Measurements from ENCODE around the gene MORN1.

Gene MORN1

DNA sequence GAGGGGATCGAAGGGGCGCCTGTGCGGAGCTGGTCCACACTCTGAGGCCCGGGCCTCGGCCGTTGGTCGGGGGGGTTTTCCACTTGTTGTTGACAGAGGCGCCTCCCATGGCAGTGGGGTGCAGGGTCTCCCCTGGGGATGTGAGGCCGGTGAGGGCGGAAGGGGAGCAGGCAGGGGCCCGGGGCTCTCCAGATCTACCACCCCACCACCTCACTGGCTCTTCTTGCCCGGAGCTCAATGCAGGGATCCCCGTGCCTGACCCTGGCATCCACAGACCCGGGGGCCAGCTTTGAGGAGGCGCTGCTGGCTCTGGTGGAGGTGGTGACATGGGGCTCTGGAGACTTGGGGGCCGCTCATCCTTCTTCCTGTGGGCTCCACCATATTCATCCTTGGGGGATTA, 28.1 kb upstream of the MORN1 start:
- DNase-seq (ENCODE audit: low read depth), result no peak

DNA sequence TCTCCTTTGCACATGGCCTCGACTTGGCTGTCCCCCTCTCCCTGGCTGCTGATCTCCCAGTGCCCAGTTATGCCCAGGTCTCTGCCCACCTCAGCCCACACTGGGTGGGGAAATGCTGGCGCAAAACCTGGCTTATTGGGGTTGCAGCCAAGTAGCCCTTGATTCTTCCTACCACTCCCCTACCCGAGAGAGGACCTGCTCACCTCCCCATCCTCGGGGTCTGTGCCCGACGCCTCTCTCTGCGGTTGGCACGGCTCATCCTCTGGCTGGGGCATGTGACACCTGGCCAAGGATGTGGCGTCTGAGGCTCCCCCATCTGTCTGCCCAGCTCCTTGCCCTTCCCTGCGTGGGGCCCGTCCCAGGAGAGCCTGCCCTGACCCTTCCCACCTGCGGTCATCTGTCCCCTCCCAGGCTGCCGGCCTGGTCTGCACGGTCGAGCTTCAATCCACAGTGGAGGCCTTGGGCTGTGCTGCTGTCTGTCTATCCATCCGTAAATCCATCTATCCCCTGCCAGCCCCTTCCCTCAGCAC, 27.5 kb upstream of the MORN1 start:
- no peak for DNase-seq (ENCODE audit: low read depth)

DNA sequence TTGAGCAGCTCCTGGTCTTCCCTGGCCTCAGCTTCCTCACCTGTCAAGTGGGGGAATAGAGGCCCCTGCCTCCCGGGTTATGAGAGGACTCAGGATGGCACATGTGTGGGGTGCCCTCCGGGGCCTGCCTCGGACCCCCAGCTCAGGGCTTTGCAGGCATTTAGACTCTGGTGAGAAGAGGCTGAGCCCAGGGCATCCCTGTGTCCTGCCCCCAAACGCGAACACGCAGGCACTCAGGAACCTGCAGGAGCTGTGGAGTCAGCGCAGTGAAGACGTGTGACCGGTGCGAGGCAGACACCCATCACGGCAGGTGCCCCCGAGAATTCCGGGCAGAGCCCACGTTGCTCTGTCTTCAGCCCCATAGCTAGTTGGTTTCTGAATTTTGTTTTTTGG, 26.5 kb upstream of the MORN1 start:
- DNase-seq (ENCODE audit: low read depth), result no peak

DNA sequence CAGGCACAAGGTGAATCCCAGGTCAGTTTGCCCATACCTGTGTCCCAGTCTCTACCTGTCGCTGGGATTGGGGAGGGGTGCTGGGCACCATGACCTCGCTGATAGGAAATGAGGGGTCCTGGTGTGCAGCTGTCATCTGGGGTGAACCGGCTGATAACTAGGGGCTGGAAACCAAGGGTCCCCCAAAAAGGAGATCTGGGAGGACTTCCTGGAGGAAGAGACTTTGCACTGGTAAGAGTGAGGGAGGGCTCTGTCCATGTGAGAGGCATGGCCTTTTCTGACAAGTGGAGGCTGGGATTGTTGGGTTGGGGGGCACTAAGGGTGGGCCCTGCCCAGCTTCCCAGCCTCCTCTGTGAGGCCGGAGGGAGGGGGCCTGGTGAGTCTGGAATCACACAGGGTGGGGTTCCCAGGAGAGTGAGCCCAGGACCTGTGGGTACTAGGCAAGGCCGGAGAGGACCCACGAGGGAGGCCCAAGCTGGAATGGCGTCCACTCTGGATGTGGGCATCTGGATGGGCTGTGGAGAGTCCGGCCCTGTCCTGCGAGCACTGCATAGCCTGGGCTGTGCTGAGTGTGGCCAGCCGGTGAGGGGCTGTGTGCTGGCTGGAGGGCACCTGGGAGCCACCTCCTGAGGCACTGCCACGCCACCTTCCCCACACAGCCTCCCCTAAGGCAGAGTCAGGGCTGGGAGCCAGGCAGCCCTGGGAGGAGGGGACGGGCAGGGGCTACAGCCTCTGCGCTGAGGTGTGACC, 25.9 kb upstream of the MORN1 start:
- no peak for DNase-seq (ENCODE audit: low read depth)

DNA sequence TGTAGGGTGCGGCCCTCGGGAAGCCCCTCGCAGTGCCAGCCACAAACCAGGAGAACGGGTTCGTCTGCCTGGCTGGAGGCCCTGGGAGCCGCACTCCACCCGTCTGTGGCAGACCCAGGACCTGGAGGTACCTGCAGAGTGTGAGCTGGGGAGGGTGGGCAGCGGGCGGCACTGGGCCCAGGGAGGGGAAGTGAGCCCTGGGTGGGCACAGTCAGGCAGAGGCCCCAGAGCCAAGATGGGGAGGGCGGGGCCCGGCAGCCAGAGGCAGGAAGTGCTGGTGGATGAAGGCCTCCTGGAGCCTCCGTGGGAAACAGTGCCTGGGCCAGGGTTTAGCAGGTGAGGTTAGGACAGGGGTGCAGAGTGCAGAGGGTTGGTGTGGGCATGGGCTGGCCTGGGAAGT, 25.0 kb upstream of the MORN1 start:
- DNase-seq (ENCODE audit: low read depth), result no peak

DNA sequence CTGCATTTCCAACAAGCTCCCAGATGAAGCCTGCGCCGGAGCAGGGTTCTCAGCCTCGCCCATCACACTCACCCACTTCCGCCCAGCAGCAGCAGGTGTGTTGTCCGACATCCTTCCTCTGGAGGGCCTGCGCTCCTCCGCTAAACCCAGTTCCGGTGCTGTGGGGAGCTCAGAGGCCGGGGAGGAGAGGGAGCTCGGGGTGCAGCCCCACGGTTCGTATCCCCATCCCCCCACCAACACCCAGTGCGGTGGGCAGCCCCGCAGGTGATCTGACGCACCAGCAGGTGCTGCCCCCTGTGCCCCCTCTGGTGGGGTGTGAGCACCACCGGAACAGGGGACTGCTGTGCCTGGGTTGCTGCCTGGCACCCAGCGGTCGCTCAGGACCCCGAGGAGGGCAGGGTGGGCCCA, 24.5 kb upstream of the MORN1 start:
- DNase-seq (ENCODE audit: low read depth), result no peak

DNA sequence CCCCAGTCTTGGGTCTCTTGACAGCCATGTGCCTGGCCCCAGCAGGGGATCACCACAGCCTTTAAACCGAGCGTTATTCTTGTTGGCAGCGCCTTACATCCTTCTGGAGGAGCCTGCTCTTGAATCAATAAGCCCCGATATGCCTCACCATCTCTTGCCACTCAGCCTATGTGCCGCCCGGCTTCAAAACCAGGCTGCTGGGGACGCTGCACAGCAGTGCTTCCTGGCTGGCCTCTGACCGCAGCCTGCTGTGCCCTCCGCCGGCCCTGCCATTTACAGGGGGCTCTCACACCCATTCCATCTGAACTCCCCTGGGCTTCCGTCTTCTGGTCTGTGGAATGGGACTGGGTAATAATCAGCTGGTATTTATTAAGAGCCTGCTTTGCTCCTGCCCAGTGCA, 24.0 kb upstream of the MORN1 start:
- DNase-seq (ENCODE audit: low read depth), result no peak

DNA sequence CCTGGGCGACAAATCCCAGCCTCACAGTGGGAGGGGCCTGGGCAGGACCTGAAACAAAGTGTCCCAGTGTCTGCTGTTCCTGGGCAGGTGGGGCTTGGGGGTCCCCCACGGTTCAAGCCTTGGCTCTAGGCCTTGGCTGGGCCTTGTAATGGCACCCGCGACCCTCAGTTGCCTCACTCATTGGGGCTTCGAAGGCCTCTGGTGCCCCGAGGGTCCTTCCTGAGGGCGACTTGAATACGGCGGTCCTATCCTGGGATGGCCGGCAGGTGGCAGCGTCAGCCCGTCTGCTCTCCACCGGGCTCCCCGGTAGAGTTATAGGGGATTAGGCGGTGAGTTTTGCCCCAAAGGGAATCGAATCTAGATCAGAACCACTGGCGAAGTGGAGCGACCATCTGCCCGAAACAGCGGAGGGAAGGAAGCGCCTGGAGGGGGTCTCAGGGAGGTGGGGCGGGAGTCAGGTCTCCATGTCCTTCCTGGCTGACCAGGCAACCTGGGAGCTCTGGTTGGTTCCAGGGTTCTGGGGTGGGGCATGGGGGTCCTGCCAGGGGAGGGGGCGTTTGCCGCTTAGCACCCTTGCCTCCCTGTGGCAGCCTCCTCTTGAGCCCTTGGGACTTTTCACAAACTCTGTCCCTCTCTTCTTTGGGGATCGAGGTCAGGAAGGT, 23.1 kb upstream of the MORN1 start:
- DNase-seq (ENCODE audit: low read depth), result no peak

DNA sequence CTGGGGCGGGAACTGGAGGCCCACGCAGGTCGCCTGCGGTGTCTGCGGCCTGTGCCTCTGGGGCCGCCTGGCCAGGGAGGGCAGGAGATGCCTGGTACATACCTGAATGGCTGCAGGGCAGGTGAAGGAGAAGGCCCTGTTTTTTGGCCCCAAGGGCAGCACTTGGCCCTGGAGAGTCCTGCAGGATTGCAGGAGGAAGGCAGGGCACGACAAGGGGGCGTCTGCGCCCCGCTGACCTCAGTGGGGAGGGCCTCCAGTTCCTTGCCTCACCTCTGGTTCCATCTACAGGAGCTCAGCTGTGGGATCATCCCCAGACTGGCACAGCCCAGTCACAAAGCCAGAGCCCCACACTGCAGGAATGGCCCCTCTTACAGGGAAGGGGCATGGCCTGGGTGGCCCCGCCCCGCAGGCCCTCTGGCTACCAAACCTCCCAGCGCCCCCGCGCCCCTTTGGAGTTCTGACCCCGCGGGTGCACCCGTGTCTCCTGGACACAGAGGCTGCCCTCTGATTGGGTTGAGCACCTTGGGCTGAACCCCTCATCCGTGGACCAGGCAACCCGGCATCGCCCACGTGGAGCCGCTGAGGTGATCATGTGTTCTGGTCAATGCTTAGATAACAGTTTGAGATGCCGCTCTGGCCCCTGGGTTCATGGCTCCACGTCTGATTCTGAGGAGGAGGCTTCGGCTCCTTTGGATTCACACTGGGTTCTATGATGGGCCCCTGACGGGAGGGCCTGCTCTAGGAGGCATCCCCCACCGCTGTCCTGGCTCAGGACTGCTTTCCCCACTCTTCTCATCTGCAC, 22.3 kb upstream of the MORN1 start:
- no peak for DNase-seq (ENCODE audit: low read depth)

DNA sequence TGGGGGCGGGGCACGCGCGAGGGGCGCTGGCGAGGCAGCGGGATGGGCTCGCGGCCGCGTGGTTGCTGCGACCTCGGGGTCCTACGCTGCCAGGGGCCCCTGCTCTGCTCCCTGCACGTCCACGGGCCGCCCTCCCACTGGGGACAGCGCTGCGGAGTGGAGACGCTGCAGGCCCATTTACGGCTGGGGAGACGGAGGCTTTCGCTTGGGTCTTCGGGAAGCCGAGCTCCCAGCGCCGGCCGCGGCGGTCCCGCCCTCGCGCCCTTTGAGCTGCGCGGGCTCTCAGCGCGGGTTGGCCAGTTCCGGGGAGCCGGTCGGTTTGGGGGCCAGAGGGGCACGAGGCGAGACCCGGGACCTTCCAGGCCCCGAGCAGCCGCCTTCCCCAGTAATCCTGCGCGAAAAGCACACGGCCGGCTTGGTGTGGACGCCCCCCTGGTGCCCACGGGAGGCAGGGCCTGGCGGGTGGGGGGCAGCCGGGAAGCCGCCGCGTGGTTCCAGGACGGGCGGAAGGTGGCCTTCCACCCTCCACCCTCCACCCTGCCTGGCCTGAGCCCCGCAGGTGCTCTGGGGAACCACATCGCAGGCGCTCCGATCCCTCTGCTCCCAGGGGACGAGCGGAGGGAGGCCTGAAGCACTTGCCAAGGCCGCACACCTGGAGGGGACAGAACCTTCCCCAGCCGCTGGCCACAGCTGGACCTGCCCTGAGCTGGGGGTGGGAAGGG, 21.6 kb upstream of the MORN1 start:
- no peak for DNase-seq (ENCODE audit: low read depth)

DNA sequence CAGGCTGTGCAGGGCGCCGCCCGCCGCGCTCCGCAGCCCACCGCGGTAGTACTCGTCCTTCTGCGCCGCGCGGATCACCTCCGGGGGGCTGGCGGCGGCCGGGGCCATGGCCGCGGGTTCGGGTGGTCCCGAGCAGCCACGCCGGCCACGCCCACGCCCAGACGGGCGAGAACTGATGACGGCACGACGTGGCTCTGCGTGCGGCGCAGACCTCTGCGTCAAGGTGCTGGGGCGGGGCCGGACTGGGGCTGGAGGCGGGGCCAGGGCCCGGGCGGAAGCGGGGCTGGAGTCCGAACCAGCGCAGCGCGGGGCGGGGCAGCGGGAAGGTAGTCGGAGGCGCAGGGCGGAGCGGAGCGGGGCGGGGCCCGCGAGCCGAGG, 21.0 kb upstream of the MORN1 start, which contains the start of gene PEX10:
Gene PEX10, minus strand, starts transcription at position 170 of the 378 bp plus-strand sequence. Its CDS starts 62 bp downstream, at position 108.
- peak; percentile 89 for DNase-seq (ENCODE audit: low read depth)

DNA sequence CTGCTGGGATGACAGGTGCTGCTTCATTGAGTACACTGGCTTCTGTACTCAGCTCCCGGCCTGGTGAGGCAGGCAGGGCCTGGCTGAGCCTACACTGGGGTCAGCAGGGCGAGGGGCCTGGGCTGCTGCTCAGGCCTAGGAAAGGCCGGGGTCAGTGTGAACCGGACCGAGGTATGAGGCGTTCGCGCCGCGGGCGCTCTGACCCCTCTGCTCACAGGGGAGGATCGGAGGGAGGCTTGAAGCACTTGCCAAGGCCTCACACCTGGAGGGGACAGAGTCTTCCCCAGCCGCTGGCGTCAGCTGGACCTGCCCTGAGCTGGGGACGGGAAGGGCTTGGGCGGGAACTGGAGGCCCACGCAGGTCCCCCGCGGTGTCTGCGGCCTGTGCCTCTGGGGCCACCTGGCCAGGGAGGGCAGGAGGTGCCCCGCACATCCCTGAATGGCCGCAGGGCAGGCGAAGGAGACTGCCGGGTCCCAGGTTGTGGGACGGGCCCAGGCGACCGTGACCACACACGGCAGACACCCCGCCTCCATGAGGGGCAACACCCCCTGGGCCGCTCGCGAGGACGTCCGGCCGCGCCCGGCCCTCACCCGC, 20.5 kb upstream of the MORN1 start:
- no peak for DNase-seq (ENCODE audit: low read depth)

DNA sequence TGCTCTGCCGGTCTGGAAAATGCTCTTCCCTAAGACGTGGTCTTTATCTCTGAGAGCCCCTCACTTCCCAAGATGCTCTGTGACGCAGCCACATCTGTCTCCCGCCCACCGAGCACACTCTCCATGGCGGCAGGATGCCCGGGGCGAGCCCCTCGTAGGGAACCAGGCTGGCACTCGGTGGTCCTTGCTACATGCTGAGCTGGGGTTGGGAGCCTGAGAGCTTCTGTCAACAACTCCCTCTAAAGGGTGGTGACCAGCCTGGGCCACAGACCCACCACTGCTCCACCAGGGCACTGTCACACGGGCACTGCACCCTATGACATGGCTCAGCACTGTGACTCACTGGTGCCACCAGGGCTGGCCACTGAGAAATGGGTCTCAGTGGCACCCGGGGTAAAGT, 18.4 kb upstream of the MORN1 start:
- DNase-seq (ENCODE audit: low read depth), result no peak

DNA sequence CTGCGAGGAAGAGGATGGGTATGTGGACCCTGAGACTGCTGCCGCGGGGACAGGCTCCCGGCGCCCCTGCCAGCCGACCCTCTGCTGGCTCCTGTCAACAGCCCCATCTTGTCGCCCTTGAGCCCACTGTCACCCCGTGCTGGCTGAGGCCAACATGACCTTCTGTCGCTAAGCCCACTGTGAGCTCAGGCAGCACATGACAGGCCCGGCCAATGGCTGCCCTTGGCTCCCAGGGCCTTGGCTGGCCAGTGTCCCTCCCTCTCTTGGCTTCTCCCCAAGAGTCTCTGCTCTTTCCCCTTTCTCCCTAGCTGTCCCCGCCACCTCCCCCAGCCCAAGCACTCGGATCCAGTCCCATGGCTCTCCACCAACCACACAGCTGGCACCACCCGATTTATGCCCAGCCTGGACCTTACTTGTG, 17.5 kb upstream of the MORN1 start:
- DNase-seq (ENCODE audit: low read depth), result no peak

DNA sequence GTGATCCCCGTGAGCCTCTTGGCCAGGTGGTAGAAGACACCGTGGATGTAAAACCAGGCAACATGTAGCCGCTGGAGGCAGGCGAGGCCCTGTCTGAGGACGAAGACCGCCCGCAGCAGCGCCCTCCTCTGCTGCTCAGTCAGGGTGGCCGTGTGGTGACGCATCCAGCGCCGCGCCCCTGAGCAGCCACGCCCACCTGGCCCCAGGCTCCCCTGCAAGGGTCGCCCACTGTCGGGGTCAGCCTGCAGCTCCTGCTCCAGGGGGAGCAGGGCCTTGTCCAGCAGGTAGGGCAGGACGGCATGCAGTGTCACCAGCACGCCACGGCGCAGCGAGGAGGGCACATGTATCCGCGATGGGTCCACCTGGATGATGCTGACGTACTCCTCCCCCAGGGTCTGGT, 17.1 kb upstream of the MORN1 start:
- DNase-seq (ENCODE audit: low read depth), result no peak

DNA sequence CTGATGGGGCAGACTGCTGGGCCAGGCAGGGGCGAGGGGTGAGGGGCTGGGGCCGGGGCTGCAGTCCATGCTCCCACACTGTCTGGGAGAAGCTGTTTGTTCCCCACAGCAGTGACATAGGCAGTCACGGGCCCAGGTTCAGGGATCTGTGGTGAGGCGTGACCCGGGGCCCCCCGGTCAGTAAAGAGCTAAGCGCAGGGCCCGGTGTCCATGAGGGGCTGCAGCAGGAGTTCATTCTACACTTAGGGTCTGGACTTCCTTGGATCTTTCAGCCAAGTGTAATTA, 16.6 kb upstream of the MORN1 start:
- DNase-seq (ENCODE audit: low read depth), result no peak

DNA sequence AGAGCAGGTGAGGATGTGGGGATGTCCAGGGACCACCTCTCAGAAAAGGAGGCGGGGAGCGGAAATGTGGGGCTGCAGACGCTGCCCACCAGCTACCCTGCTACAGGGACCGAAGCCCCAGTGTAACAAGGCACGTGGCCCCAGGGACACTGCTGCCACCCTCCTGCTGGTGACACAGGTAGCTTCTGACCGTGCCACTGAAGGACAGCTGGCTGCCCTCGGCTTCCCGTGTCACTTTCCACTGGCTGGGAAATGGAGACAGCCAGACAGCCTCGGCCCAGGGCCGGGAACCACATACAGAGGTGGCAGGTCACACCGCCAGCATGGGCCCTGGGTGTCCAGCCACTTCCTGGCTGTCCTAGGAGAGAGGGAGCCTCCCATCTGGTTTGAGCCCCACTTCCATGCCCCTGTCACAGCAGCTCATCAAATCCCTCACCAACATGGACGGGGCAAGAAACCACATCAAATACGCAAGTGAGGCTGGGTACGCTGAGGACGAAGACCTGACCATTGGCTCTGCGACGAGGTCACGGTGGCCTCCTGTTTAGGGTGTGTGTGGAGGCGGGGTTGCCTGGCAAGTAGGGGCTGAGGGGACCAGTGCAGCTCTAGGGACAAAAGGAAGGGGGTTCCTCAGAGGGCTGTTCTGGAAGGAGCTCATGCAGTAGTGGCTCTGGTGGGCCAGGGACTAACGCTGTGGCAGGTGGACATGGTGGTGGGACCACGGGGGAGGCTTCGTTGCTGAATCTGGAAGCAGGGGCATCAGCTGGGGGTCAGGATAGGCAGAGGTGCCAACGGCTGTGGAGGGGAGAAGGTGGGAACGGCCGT, 16.0 kb upstream of the MORN1 start:
- DNase-seq (ENCODE audit: low read depth), result no peak

DNA sequence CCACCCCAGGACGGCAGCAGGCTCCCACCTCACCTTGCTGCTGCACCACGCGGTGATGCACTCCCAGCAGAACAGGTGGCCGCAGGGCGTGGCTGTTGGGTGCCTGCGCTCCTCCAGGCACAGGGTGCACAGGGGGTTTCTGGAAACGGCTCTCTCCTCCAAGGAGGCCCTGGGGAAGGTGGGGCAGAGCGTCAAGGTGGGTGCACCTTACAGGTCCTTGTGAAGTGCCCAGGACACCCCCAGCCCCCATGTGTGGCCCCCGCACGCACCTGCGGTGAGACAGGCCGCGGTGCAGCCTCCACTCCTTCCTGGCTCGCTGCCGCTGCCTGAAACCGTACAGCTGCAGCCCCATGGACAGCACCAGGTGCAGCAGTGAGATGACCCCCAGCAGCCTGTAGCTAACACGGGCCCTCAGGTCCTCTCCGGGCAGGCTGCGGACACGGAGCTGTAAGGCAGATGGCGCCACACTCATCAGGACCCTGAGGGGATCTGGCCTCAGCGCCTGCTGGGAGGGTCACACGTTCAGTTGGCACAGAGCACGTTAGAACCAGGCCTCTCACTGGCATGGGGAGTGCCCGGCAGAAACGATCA, 15.2 kb upstream of the MORN1 start:
- DNase-seq (ENCODE audit: low read depth), result no peak

DNA sequence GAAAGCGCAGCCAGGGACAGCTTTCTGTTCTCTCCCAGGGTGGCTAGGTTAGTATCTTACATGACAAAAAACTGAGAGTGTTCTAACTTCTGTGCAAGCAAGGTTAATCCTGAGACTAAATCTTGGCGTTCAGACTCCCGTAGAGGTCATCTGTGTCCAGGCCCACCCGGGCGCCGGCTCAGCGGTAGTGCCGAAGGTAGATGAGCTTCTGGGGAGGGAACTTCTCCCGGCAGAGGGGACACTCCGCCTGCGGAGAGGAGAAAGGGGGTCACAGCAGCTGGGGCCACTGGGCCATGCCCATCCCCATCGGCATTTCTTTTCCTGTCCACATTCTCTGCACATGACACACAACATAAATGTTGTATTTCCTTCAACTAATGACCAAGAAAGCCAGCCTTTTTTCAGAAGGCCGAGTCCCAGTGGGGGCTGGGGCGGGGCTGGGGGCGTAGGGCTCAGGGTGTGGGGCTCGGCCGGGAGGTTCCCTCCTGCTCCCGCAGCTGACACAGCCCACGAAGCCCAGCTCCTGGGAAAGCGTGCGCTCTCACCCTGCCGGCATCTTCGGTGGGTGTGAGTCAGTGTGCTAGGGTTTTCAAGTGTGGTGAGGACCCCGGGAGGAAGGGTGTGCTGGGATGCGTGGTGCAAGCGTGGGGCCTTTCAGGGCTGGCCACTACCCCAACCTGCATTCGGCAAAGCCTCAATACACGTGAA, 14.4 kb upstream of the MORN1 start:
- no peak for DNase-seq (ENCODE audit: low read depth)

DNA sequence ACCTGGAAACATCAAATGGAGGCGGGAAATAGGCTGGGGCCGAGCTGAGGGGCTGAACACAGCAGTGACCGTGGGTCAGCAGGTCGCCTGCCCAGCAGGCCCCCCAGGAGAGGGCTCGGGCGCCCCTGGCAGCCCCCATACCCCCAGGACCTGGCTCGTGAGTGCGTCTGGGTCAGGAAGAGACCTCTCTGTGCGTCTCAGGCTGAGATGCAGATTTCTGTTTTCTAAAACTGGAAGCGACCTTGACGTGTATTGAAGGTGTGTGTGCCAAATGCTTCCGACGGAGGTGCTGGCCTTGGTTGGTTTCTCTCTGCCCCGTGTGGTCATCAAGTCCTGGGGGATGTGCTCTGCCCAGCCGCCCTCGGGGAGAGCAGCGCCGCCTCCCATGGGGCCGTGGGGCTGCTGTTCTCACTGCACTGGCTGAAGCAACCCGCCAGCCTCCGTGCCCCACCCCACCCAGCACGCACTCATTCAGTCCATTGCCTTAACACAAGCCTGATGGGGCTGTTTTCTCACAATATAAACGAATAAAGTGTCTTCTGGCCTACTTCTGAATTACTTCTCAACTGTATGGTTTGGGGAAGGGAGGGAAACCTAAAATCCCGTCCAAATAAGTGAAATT, 13.6 kb upstream of the MORN1 start:
- DNase-seq (ENCODE audit: low read depth), result peak; percentile 21
